HuH-7.5 (cell line): ENCODE measurements around the gene ABCE1.

Source experiments
- DNase-seq: peaks from one replicate; pipeline ENCODE4 v3.0.0; 2011; ENCODE audit warnings: low spot score

ABCE1 gene

GRCh38 chr4:145097821-145098674 is at the start of gene ABCE1, which contains the start of gene ANAPC10:
Gene ABCE1, plus strand, starts transcription at chr4:145098311. Its CDS starts 6,102 bp downstream, at chr4:145104413.
Gene ANAPC10, minus strand, starts transcription at chr4:145098196. Its CDS starts 2,097 bp downstream, at chr4:145096099.
- DNase-seq: peak; percentile 70

GRCh38 chr4:145048817-145049216 is 49.3 kb upstream of the ABCE1 start:
- DNase-seq: no peak

- no peak for DNase-seq
These were observed 48.9 kb upstream of the ABCE1 start for GRCh38 chr4:145049241-145049640.

GRCh38 chr4:145055533-145056257 is 42.4 kb upstream of the ABCE1 start:
- DNase-seq: no peak

GRCh38 chr4:145056325-145057130 is 41.6 kb upstream of the ABCE1 start:
- no peak for DNase-seq

- DNase-seq: no peak
These were observed 39.9 kb upstream of the ABCE1 start for GRCh38 chr4:145058256-145058655.

- no peak for DNase-seq
These were observed 36.7 kb upstream of the ABCE1 start for GRCh38 chr4:145061318-145061920.

- DNase-seq: no peak
These were observed 32.0 kb upstream of the ABCE1 start for GRCh38 chr4:145066063-145066501.

GRCh38 chr4:145069361-145069760 is 28.8 kb upstream of the ABCE1 start:
- no peak for DNase-seq

- DNase-seq: no peak
These were observed 26.6 kb upstream of the ABCE1 start for GRCh38 chr4:145071560-145071959.

- DNase-seq: no peak
These were observed 22.2 kb upstream of the ABCE1 start for GRCh38 chr4:145075742-145076468.

GRCh38 chr4:145076469-145076855 is 21.6 kb upstream of the ABCE1 start:
- no peak for DNase-seq

GRCh38 chr4:145081756-145082155 is 16.4 kb upstream of the ABCE1 start:
- no peak for DNase-seq

- DNase-seq: no peak
These were observed 14.1 kb upstream of the ABCE1 start for GRCh38 chr4:145083891-145084605.

- no peak for DNase-seq
These were observed 7.7 kb upstream of the ABCE1 start for GRCh38 chr4:145090380-145090779.

- DNase-seq: no peak
These were observed 4.5 kb upstream of the ABCE1 start for GRCh38 chr4:145093638-145094037.

GRCh38 chr4:145097331-145097820 is 735 bp upstream of the ABCE1 start:
- DNase-seq: no peak

GRCh38 chr4:145098675-145099037 is 545 bp downstream of the ABCE1 start:
- no peak for DNase-seq

GRCh38 chr4:145099653-145100052 is 1.5 kb downstream of the ABCE1 start:
- DNase-seq: no peak

GRCh38 chr4:145101091-145101490 is 3.0 kb downstream of the ABCE1 start:
- no peak for DNase-seq
